Cardiac fibroblast (primary cell): ENCODE measurements around the gene GNAL.
"Not testable (repeated sequence)": the region's sequence is repeated elsewhere in the genome, so short reads cannot be mapped to it uniquely, and the experiment has no call there.

Experiments
- DNase-seq, 2 donors: peaks; one replicate each; pipeline versions ENCODE4 v3.0.0 to v3.0.0-alpha.2; 2010; ENCODE audit warnings: low read depth in 2 of 2
- H3K4me3 ChIP-seq, 2 donors: replicated peaks in 1 of 2; 1 replicate in 1 of 2; 2 replicates in 1 of 2; pipeline ENCODE4 v1.5.1; 2011; ENCODE audit warnings: low read depth in 2 of 2, low read length in 2 of 2, mild to moderate bottlenecking in 2 of 2, moderate library complexity in 1 of 2
- CTCF ChIP-seq: IDR thresholded peaks from one replicate; pipeline ENCODE4 v1.5.1; 2011; ENCODE audit warnings: low read depth, mild to moderate bottlenecking, low read length, inconsistent platforms

The GNAL gene

GRCh38 chr18:11891737-11892136 lies 202.7 kb downstream of the GNAL start:
- no peak overlapping the region for H3K4me3 ChIP-seq
- TF ChIP-seq CTCF, result no peak
- DNase-seq, result no peak

- H3K4me3 ChIP-seq, DNase-seq: not testable (repeated sequence)
Observed at GRCh38 chr18:11892438-11892837, 203.4 kb downstream of the GNAL start.

- H3K4me3 ChIP-seq, result no peak overlapping the region
- DNase-seq, result no peak
- TF ChIP-seq CTCF, result no peak
Observed at GRCh38 chr18:11897781-11898180, 208.7 kb downstream of the GNAL start.

- H3K4me3 ChIP-seq, result no peak overlapping the region
- no peak for DNase-seq
- no peak for TF ChIP-seq CTCF
Observed at GRCh38 chr18:11899063-11899462, 210.0 kb downstream of the GNAL start.

- H3K4me3 ChIP-seq, result no peak overlapping the region
- no peak for TF ChIP-seq CTCF
- DNase-seq, result no peak
Observed at GRCh38 chr18:11901826-11902438, 212.9 kb downstream of the GNAL start.

- peak in 1 of 2 donors; percentile 36 for DNase-seq
Observed at GRCh38 chr18:11902522-11903292, 213.6 kb downstream of the GNAL start.

More at GRCh38 chr18:11902522-11903292, 213.6 kb downstream of the GNAL start:
- H3K4me3 ChIP-seq, result no peak overlapping the region
- no peak for TF ChIP-seq CTCF
